Smooth muscle cell (in vitro differentiated cells): ENCODE data around the gene SETD7. TPM values are rescaled to one million over a fixed set of nuclear protein-coding genes. Genes with fewer than 3 reads are reported as not detected.

Experiments
- DNase-seq: peaks from one replicate; lab custom pipeline; 2025; ENCODE audit not compliant: unreplicated experiment; lab: John Stamatoyannopoulos, UW
- H2AFZ ChIP-seq: fragments of 200-600 bp; sonication (generic); 2 replicates; pipeline ENCODE4 v1.6.0; 2016; ENCODE audit warnings: antibody characterized with exemption, low read depth, mild to moderate bottlenecking
- H3F3A ChIP-seq: fragments of 200-600 bp; sonication (generic); 2 replicates; pipeline ENCODE4 v1.6.0; 2017; ENCODE audit warnings: antibody characterized with exemption, low read depth
- H3K27ac ChIP-seq: fragments of 200-600 bp; sonication (generic); 2 replicates; pipeline ENCODE4 v1.5.1; 2016; ENCODE audit warnings: low read depth, mild to moderate bottlenecking
- H3K27me3 ChIP-seq: fragments of 200-600 bp; sonication (generic); 2 replicates; pipeline ENCODE4 v1.6.1; 2016; ENCODE audit warnings: low read depth, mild to moderate bottlenecking
- H3K36me3 ChIP-seq: fragments of 200-600 bp; sonication (generic); 2 replicates; pipeline ENCODE4 v1.5.1; 2016; ENCODE audit warnings: low read depth
- H3K4me1 ChIP-seq: fragments of 200-600 bp; sonication (generic); 2 replicates; pipeline ENCODE4 v1.5.1; 2016; ENCODE audit warnings: low read depth
- H3K4me2 ChIP-seq: fragments of 200-600 bp; sonication (generic); 2 replicates; pipeline ENCODE4 v1.6.0; 2016; ENCODE audit warnings: mild to moderate bottlenecking
- H3K4me3 ChIP-seq: fragments of 200-600 bp; sonication (generic); 2 replicates; pipeline ENCODE4 v1.5.1; 2016; ENCODE audit warnings: mild to moderate bottlenecking
- H3K79me2 ChIP-seq: fragments of 200-600 bp; sonication (generic); 2 replicates; pipeline ENCODE4 v1.6.0; 2016; ENCODE audit warnings: low read depth, mild to moderate bottlenecking
- H3K9ac ChIP-seq: fragments of 200-600 bp; sonication (generic); 2 replicates; pipeline ENCODE4 v1.6.0; 2016; ENCODE audit warnings: low read depth
- H3K9me3 ChIP-seq: fragments of 200-600 bp; sonication (generic); replicated peaks from 2 replicates; pipeline ENCODE4 v1.5.1; 2016; ENCODE audit warnings: low read depth
- H4K20me1 ChIP-seq: fragments of 200-600 bp; sonication (generic); 2 replicates; pipeline ENCODE4 v1.6.0; 2016; ENCODE audit warnings: low read depth
- CTCF ChIP-seq: fragments of 200-600 bp; sonication (generic); IDR thresholded peaks from 2 replicates; pipeline ENCODE4 v1.5.1; 2017; ENCODE audit warnings: borderline replicate concordance, mild to moderate bottlenecking, antibody characterized with exemption; ENCODE audit not compliant: insufficient read depth, poor library complexity, severe bottlenecking
- WGBS: methylation state at CpG from one replicate; pipeline ENCODE4 v1.1.7; 2016; ENCODE audit warnings: low lambda C conversion rate; 5-methylcytosine and 5-hydroxymethylcytosine counted together
- polyA plus RNA-seq: library from polyadenylated mRNA; unstranded; fragments of >200 nt; fragmentation: Nextera tagmentation; extraction: Ambion mirVana; gene quantifications from 2 replicates; pipeline ENCODE4 v1.2.1, GENCODE V29; 2016
- total RNA-seq: library from RNA; depleted of rRNA; stranded (reverse); fragments of >200 nt; gene quantifications from 2 replicates; pipeline ENCODE4 v1.2.3, GENCODE V29; 2014

The SETD7 gene
- total and polyA plus RNA-seq, 2 experiments from 2014 or later: 8.5 to 34.2 TPM

DNA sequence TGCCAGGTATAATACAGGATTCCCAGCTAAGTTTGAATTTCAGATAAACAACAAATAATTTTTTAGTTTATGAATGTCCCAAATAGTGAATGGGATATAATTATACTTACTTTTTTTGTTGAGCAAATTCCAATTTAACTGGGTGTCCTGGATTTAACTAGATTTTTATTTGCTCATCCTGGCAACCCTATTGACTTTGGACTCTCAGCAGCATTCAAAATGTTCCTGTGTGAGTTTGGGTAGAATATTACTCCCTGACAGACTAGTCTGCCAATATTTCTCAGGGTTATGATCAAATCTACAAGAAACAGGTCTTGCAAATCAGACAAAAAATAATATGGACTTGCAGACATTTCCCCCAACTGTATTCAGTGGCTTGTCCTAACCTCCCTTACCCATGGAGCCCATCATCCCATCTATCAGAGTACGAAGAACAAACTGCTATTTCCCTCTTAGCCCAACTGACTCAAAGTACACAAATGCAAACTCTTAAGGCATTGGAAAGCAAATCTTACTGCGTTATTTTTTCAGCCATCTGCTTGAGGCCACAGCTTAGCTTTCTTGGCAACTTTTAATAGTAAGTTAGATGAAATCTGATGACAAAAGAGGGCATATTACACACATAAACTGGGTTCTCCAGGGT, 20.7 kb downstream of the SETD7 start:
- peaks cover 49% of the 10 kb centered on the region for H3K79me2 ChIP-seq
- DNase-seq: no peak

DNA sequence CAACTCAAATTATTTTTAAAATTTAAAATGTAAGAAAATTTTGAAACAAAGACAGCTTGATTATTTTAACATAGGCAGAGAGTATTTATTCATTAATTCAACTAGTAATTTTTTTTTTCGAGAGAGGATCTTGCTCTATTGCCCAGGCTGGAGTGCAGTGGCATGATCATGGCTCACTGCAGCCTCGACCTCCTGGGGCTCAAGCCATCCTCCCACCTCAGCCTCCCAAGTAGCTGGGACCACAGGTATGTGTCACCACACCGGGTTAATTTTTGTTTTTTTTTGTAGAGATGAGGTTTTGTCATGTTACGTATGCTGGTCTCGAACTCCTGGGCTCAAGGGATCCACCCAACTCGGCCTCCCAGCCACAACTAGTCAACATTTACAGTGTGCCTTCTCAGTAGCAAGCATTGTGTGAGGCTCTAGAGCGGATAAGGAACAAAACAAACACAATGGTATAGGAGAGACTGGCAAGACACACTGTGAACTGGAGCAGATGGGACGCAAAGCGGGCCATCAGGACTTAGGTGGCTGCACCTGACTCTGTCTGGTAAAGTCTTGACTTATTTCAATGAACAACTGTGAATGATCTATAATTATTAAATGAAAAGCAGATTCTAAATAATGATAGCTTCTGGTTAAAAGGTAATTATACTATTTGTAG, 21.6 kb downstream of the SETD7 start:
- no peaks in the 10 kb centered on the region for H3K9me3 ChIP-seq
- no peak overlapping the region for H3K27ac ChIP-seq
- H3K79me2 ChIP-seq: peaks cover 40% of the 10 kb centered on the region
- no peak for TF ChIP-seq CTCF
- 95% methylated on average over 9 of the region's 9 CpGs for WGBS
- no peaks in the 10 kb centered on the region for H3K27me3 ChIP-seq
- no peak overlapping the region for H3K4me2 ChIP-seq
- no peaks in the 10 kb centered on the region for H3K4me1 ChIP-seq
- no peak overlapping the region for H2AFZ ChIP-seq
- H3K9ac ChIP-seq: no peak overlapping the region
- no peaks in the 10 kb centered on the region for H3K36me3 ChIP-seq
- H3F3A ChIP-seq: no peaks in the 10 kb centered on the region
- no peak for DNase-seq
- peaks cover 46% of the 10 kb centered on the region for H4K20me1 ChIP-seq
- no peak overlapping the region for H3K4me3 ChIP-seq

More for the DNA sequence above, 20.7 kb downstream of the SETD7 start:
- whole genome bisulfite sequencing: 76% methylated on average over 2 of the region's 2 CpGs
- Histone ChIP-seq H3K4me1 (no peaks in the 10 kb centered on the region), H3K36me3 (no peaks in the 10 kb centered on the region), H3K4me3 (no peak overlapping the region), H2AFZ (no peak overlapping the region), H3K27me3 (no peaks in the 10 kb centered on the region), H3K4me2 (peak overlapping the region; percentile 14), H3F3A (no peaks in the 10 kb centered on the region), H3K27ac (peak overlapping the region; percentile 21), H4K20me1 (peaks cover 54% of the 10 kb centered on the region), H3K9ac (no peak overlapping the region), H3K9me3 (no peaks in the 10 kb centered on the region)
- TF ChIP-seq CTCF: no peak

- peak overlapping the region; percentile 25 for H3K27ac ChIP-seq
- H3F3A ChIP-seq: no peaks in the 10 kb centered on the region
- TF ChIP-seq CTCF: no peak
- H3K4me3 ChIP-seq: no peak overlapping the region
- no peaks in the 10 kb centered on the region for H3K27me3 ChIP-seq
- H2AFZ ChIP-seq: no peak overlapping the region
- no peaks in the 10 kb centered on the region for H3K4me1 ChIP-seq
- no peak for DNase-seq
- H3K36me3 ChIP-seq: no peaks in the 10 kb centered on the region
- no peaks in the 10 kb centered on the region for H3K9me3 ChIP-seq
- no peak overlapping the region for H3K4me2 ChIP-seq
- 57% methylated on average over 3 of the region's 3 CpGs for WGBS
- no peak overlapping the region for H3K9ac ChIP-seq
- H4K20me1 ChIP-seq: peaks cover 43% of the 10 kb centered on the region
- H3K79me2 ChIP-seq: peaks cover 31% of the 10 kb centered on the region
Observed at GRCh38 chr4:139533511-139533910, 22.5 kb downstream of the SETD7 start.

GRCh38 chr4:139532947-139533346, 23.1 kb downstream of the SETD7 start:
- no peak overlapping the region for H2AFZ ChIP-seq
- H4K20me1 ChIP-seq: peaks cover 37% of the 10 kb centered on the region
- peaks cover 26% of the 10 kb centered on the region for H3K79me2 ChIP-seq
- H3K4me3 ChIP-seq: no peak overlapping the region
- H3K4me1 ChIP-seq: no peaks in the 10 kb centered on the region
- DNase-seq: no peak
- H3K9ac ChIP-seq: no peak overlapping the region
- no peaks in the 10 kb centered on the region for H3F3A ChIP-seq
- H3K36me3 ChIP-seq: no peaks in the 10 kb centered on the region
- H3K27me3 ChIP-seq: no peaks in the 10 kb centered on the region
- TF ChIP-seq CTCF: no peak
- 72% methylated on average over 8 of the region's 8 CpGs for WGBS
- H3K4me2 ChIP-seq: no peak overlapping the region
- no peaks in the 10 kb centered on the region for H3K9me3 ChIP-seq
- peak overlapping the region; percentile 25 for H3K27ac ChIP-seq
